ENCODE data around the gene IL18R1.

- no peak for TF ChIP-seq POLR2A (IDR thresholded peaks at IDR 0.05)
- TF ChIP-seq CTCF (IDR thresholded peaks at IDR 0.05): no peak
These were observed 36.0 kb downstream of the IL18R1 start for GRCh38 chr2:102391565-102391964.
